ENCODE results near the gene CCDC83.
"Not testable (repeated sequence)": the region's sequence is repeated elsewhere in the genome, so short reads cannot be mapped to it uniquely, and the experiment has no call there.

CCDC83 gene

GRCh38 chr11:85835263-85835662 is 19.9 kb upstream of the CCDC83 start:
- DNase-seq: no peak

- no peak for DNase-seq
Observed at GRCh38 chr11:85835729-85836128, 19.5 kb upstream of the CCDC83 start.

GRCh38 chr11:85840932-85841331 is 14.3 kb upstream of the CCDC83 start:
- not testable (repeated sequence) for DNase-seq

GRCh38 chr11:85843929-85844328 is 11.3 kb upstream of the CCDC83 start:
- DNase-seq: no peak

- DNase-seq: no peak
Observed at GRCh38 chr11:85844439-85845123, 10.6 kb upstream of the CCDC83 start.

- DNase-seq: no peak
Observed at GRCh38 chr11:85845124-85845631, 10.0 kb upstream of the CCDC83 start.

- DNase-seq: no peak
Observed at GRCh38 chr11:85847436-85847835, 7.7 kb upstream of the CCDC83 start.

- no peak for DNase-seq
Observed at GRCh38 chr11:85848006-85848405, 7.2 kb upstream of the CCDC83 start.

- no peak for DNase-seq
Observed at GRCh38 chr11:85848556-85848955, 6.6 kb upstream of the CCDC83 start.

GRCh38 chr11:85852754-85853153 is 2.4 kb upstream of the CCDC83 start:
- DNase-seq: not testable (repeated sequence)

- not testable (repeated sequence) for DNase-seq
Observed at GRCh38 chr11:85853541-85853940, 1.6 kb upstream of the CCDC83 start.

- no peak for DNase-seq
Observed at GRCh38 chr11:85854212-85854556, 999 bp upstream of the CCDC83 start.

GRCh38 chr11:85854557-85855340 is 434 bp upstream of the CCDC83 start:
- DNase-seq: peak; percentile 39 to 94 (median 84)

- DNase-seq: no peak
Observed at GRCh38 chr11:85857098-85857497, 1.9 kb downstream of the CCDC83 start.

- not testable (repeated sequence) for DNase-seq
Observed at GRCh38 chr11:85859541-85859940, 4.4 kb downstream of the CCDC83 start.

GRCh38 chr11:85863855-85864254 is 8.7 kb downstream of the CCDC83 start:
- DNase-seq: no peak

GRCh38 chr11:85866137-85866827 is 11.1 kb downstream of the CCDC83 start:
- DNase-seq: no peak

GRCh38 chr11:85867751-85868150 is 12.6 kb downstream of the CCDC83 start:
- DNase-seq: no peak

GRCh38 chr11:85869781-85870180 is 14.6 kb downstream of the CCDC83 start:
- DNase-seq: no peak

- no peak for DNase-seq
Observed at GRCh38 chr11:85874265-85874664, 19.1 kb downstream of the CCDC83 start.

GRCh38 chr11:85875505-85875904 is 20.3 kb downstream of the CCDC83 start:
- no peak for DNase-seq

- DNase-seq: no peak
Observed at GRCh38 chr11:85884581-85885021, 29.4 kb downstream of the CCDC83 start.
